ENCODE results near the gene HERC5.

HERC5 gene

GRCh38 chr4:88511236-88511635 is 54.3 kb downstream of the HERC5 start:
- no peak for DNase-seq (ENCODE audit: low spot score)
- no peak for TF ChIP-seq CTCF (IDR thresholded peaks at IDR 0.05; ENCODE audit: extremely low read depth, missing control alignments)

GRCh38 chr4:88514557-88515511 is 57.9 kb downstream of the HERC5 start:
- no peak for DNase-seq (ENCODE audit: low spot score)

GRCh38 chr4:88516746-88517145 is 59.8 kb downstream of the HERC5 start:
- no peak for TF ChIP-seq CTCF (IDR thresholded peaks at IDR 0.05; ENCODE audit: extremely low read depth, missing control alignments)
- DNase-seq (ENCODE audit: low spot score) = no peak

More at GRCh38 chr4:88514557-88515511, 57.9 kb downstream of the HERC5 start:
- TF ChIP-seq CTCF (IDR thresholded peaks at IDR 0.05; ENCODE audit: extremely low read depth, missing control alignments) = no peak

GRCh38 chr4:88517825-88518224 is 60.9 kb downstream of the HERC5 start:
- no peak for TF ChIP-seq CTCF (IDR thresholded peaks at IDR 0.05; ENCODE audit: extremely low read depth, missing control alignments)
- no peak for DNase-seq (ENCODE audit: low spot score)

GRCh38 chr4:88518911-88519310 is 62.0 kb downstream of the HERC5 start:
- no peak for DNase-seq (ENCODE audit: low spot score)
- TF ChIP-seq CTCF (IDR thresholded peaks at IDR 0.05; ENCODE audit: extremely low read depth, missing control alignments) = no peak

GRCh38 chr4:88522702-88523324 is 65.9 kb downstream of the HERC5 start:
- no peak for TF ChIP-seq CTCF (IDR thresholded peaks at IDR 0.05; ENCODE audit: extremely low read depth, missing control alignments)
- DNase-seq (ENCODE audit: low spot score) = peak; percentile 35

Data from GM20000 (cell line).